ENCODE data around the gene ATP5F1E. TPM values are rescaled to one million over a fixed set of nuclear protein-coding genes. Genes with fewer than 3 reads are reported as not detected.

Gene ATP5F1E
- total RNA-seq, 1 donor from 2014 or later, result 27.9 TPM

Other genes starting within 250 kb of the ATP5F1E start
- gene GNAS-AS1, start 181.4 kb downstream of the ATP5F1E start, total RNA-seq, result not detected in 2 replicates
- 827 and 1,103 TPM in 2 replicates for gene GNAS, start 179.6 kb downstream of the ATP5F1E start, total RNA-seq
- gene NELFCD, start 51.1 kb downstream of the ATP5F1E start, total RNA-seq, result 38.2 and 49.2 TPM in 2 replicates
- gene CTSZ, start 25.1 kb downstream of the ATP5F1E start, total RNA-seq, result 164 and 252 TPM in 2 replicates
- not detected in 2 replicates for gene TUBB1, start 12.9 kb downstream of the ATP5F1E start, total RNA-seq
- 29.5 and 50.7 TPM in 2 replicates for gene PRELID3B, start 10.5 kb upstream of the ATP5F1E start, total RNA-seq
- gene ZNF831, start 131.5 kb upstream of the ATP5F1E start, total RNA-seq, result not detected in 2 replicates